ENCODE data around the gene IQCE. TPM values are rescaled to one million over a fixed set of nuclear protein-coding genes. Genes with fewer than 3 reads are reported as not detected.

IQCE gene
- total and polyA plus RNA-seq, 11 donors, result 5.0 to 14.1 (median 10.3) TPM

DNA sequence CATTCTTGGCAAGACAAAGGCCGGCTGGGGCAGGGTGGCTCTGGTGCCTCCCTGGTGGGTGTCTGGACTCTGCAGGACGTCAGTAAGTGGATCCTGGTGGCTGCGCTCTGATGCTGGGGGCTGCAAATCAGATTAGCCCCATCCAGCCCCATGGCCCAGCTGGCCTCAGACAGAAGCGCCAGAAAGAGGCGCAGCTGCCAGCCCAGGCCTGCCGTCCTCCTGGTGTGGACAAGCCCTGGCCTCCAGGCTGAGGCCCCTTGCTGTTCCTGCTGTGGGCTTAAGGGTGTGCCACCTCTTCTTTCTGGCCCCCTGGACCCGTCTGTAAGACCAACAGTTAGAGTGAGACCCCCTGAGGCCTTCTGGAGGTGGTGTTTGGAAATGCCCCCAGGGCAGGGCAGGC, 45.1 kb upstream of the IQCE start:
- no peaks in the 10 kb centered on the region for H3K27me3 ChIP-seq
- no peak for ATAC-seq
- H3K4me1 ChIP-seq, result peaks cover 3 to 56% (median 42%) of the 10 kb centered on the region in 12 donors
- H3K4me3 ChIP-seq, result no peak overlapping the region
- no peak for TF ChIP-seq POLR2A (IDR thresholded peaks at IDR 0.05)
- TF ChIP-seq, protein P1, sequence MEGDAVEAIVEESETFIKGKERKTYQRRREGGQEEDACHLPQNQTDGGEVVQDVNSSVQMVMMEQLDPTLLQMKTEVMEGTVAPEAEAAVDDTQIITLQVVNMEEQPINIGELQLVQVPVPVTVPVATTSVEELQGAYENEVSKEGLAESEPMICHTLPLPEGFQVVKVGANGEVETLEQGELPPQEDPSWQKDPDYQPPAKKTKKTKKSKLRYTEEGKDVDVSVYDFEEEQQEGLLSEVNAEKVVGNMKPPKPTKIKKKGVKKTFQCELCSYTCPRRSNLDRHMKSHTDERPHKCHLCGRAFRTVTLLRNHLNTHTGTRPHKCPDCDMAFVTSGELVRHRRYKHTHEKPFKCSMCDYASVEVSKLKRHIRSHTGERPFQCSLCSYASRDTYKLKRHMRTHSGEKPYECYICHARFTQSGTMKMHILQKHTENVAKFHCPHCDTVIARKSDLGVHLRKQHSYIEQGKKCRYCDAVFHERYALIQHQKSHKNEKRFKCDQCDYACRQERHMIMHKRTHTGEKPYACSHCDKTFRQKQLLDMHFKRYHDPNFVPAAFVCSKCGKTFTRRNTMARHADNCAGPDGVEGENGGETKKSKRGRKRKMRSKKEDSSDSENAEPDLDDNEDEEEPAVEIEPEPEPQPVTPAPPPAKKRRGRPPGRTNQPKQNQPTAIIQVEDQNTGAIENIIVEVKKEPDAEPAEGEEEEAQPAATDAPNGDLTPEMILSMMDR (IDR thresholded peaks at IDR 0.05), result no peak
- no peak for DNase-seq
- intact Hi-C loops (cut with DNase I), result no loop called here
- WGBS, 4 donors, result 86 to 100% (median 90%) methylated on average over 6 to 7 of the region's 7 CpGs; no CpG with 5 or more reads in 1 of the 4 donors
- no peaks in the 10 kb centered on the region for H3K9me3 ChIP-seq
- H3K27ac ChIP-seq, result no peak overlapping the region
- H3K36me3 ChIP-seq, result no peaks in the 10 kb centered on the region

DNA sequence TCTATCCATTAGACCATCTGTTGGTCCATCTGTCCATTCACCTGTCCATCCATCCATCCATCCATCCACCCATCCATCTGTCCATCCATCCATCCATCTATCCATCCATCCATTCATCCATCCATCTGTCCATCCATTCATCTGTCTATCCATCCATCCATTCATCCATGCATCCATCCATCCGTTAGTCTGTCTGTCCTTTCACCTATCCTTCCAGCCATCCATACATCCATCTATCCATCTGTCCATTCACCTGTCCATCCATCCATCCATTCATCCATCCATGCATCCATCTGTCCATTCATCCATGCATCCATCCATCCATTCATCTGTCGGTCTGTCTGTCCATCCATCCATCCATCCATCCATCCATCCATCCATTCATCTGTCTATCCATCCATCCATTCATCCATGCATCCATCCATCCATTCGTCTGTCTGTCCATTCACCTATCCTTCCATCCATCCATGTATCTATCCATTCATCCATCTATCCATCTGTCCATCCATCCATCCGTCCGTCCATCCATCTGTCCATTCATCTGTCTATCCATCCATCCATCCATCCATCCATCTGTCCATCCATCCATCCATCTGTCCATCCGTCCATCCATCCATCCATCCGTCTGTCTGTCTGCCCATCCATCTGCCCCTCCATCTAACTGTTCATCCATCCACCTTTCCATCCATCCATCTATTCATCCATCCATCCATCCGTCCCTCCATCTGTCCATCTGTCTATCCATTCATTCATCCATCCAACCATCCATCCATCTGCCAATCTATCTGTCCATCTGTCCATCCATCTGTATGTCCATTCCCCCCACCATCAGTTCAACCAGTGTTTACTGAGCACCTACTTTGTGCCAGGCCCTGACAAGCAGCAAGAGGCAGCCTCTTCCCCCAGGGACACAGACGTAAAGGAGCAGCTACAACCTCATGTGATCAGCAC, 44.0 kb upstream of the IQCE start:
- TF ChIP-seq, protein P1 (IDR thresholded peaks at IDR 0.05), result no peak
- no peak for TF ChIP-seq POLR2A (IDR thresholded peaks at IDR 0.05)
- no peaks in the 10 kb centered on the region for H3K27me3 ChIP-seq
- WGBS, 4 donors, result 80 to 96% (median 82%) methylated on average over 9 of the region's 9 CpGs
- DNase-seq (no peak), ATAC-seq (no peak)
- peaks cover 8 to 51% (median 40%) of the 10 kb centered on the region in 12 donors for H3K4me1 ChIP-seq
- H3K9me3 ChIP-seq, result no peaks in the 10 kb centered on the region
- intact Hi-C loops (cut with DNase I), result loop anchor here in 2 of 10 donors (5.0 kb wide), 2 partner anchors 32 to 38 kb away; no protein-coding TSS in a partner anchor
- H3K36me3 ChIP-seq, result no peaks in the 10 kb centered on the region
- H3K27ac ChIP-seq, result no peak overlapping the region
- no peak overlapping the region for H3K4me3 ChIP-seq

DNA sequence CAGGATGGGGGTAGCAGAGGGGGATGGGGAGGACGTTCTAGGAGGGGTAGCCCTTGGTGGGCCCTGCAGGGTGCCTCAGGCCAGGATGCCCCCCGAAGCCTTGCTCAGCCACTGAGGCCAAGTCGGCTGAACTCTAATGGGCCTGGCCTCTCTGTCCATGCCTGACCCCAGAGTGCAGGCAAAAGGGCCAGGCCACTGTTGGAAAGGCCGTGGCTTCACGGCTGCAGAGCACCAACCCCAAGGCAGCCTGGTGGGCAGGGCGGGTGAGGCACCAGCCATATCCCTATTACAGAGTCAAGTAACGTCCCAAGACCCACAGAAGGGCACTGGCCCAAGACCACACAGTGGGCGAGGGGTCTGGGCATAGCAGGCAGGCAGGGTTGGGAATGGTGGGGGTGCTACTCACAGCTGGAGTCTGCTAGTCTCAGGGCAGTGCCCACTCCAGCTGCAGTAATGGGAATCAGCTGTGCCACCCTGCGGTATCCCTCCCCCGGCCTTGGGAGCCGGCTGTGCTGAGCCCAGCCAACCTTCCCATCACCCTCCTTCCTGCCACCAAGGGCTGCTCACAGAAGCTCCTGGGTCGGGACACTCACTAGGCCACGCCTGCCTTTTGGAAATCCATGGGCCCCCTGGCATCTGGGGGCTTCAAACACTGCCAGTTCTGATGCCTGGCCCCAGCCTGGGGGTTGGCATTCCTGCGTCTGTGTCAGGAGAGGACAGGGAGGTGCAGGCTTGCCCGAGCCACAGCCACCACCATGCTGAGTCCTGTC, 43.2 kb upstream of the IQCE start:
- no peaks in the 10 kb centered on the region for H3K9me3 ChIP-seq
- ATAC-seq, result no peak
- DNase-seq, result no peak
- 93 to 94% (median 94%) methylated on average over 9 to 15 of the region's 15 CpGs for WGBS, 4 donors
- H3K4me1 ChIP-seq, result peaks cover 8 to 48% (median 36%) of the 10 kb centered on the region in 12 donors
- intact Hi-C loops (cut with DNase I), result loop anchor here in 2 of 10 donors (5.0 kb wide), 2 partner anchors 33 to 37 kb away; no protein-coding TSS in a partner anchor
- H3K4me3 ChIP-seq, result no peak overlapping the region
- H3K27me3 ChIP-seq, result peaks cover 0 to 3% (median 0%) of the 10 kb centered on the region in 9 donors
- TF ChIP-seq POLR2A (IDR thresholded peaks at IDR 0.05), result no peak
- TF ChIP-seq, protein P1 (IDR thresholded peaks at IDR 0.05), result no peak
- no peaks in the 10 kb centered on the region for H3K36me3 ChIP-seq
- H3K27ac ChIP-seq, result no peak overlapping the region
